GM21737 (cell line): Measurements from ENCODE around the gene PARD3B.
A peak's percentile ranks its signal among the peaks of the same experiment; 100 is the strongest.

Source experiments
- ATAC-seq: cut with Tn5 transposase; IDR thresholded peaks from one replicate; pipeline ENCODE4 v1.9.1; 2021; ENCODE audit warnings: mild to moderate bottlenecking, moderate library complexity; ENCODE audit not compliant: unreplicated experiment

PARD3B gene, protein sequence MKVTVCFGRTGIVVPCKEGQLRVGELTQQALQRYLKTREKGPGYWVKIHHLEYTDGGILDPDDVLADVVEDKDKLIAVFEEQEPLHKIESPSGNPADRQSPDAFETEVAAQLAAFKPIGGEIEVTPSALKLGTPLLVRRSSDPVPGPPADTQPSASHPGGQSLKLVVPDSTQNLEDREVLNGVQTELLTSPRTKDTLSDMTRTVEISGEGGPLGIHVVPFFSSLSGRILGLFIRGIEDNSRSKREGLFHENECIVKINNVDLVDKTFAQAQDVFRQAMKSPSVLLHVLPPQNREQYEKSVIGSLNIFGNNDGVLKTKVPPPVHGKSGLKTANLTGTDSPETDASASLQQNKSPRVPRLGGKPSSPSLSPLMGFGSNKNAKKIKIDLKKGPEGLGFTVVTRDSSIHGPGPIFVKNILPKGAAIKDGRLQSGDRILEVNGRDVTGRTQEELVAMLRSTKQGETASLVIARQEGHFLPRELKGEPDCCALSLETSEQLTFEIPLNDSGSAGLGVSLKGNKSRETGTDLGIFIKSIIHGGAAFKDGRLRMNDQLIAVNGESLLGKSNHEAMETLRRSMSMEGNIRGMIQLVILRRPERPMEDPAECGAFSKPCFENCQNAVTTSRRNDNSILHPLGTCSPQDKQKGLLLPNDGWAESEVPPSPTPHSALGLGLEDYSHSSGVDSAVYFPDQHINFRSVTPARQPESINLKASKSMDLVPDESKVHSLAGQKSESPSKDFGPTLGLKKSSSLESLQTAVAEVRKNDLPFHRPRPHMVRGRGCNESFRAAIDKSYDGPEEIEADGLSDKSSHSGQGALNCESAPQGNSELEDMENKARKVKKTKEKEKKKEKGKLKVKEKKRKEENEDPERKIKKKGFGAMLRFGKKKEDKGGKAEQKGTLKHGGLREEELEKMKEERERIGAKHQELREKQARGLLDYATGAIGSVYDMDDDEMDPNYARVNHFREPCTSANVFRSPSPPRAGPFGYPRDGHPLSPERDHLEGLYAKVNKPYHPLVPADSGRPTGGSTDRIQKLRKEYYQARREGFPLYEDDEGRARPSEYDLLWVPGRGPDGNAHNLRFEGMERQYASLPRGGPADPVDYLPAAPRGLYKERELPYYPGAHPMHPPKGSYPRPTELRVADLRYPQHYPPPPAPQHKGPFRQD (N-terminal part only)

DNA sequence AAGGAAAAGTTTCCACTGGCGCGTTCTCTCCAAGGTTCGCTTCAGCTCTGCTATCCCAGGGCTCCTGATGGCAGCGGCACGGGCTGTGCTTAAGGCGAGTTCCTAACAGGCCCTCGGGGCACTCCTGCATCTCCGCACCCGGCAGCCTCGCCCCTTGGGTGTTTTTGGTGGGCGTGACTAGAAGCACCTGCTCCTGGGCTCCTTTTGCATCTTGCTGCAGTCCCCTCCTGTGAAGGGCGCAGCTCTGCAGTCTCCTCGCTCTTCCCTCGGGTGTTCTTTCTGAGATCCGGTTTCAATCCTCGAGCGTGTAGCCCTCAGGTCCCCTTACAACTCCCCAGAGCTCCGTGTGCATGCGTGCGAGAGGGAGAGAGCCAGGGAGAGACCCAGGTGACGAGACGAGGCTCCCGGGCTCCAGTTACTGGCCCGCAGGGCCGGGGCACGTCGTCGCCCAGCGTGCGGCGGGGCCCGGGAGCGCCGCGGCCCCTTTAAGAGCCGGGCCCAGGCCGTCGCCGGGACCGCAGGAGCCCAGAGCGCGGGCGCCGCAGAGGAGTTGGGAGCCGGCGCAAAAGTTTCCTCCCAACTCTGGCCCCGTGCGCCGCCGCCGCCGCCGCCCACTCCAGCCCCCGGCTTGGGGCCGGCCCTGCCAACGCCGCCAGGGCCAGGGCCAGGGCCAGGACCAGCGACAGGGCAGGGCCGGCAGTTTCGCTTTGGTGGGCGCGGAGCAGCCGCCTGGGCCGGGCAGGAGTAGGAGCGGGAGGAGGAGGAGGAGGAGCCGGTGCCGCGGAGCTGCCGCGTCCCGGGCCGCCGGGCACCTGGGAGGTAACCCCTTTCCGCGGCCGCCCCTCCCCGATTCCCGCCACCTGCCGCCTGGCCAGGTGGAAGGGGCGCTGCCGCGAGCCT, at the start of gene PARD3B:
Gene PARD3B, plus strand, starts transcription at position 515 of the 900 bp plus-strand sequence. CDS start 525 bp downstream, outside the sequence.
- ATAC-seq = peak; percentile 53

DNA sequence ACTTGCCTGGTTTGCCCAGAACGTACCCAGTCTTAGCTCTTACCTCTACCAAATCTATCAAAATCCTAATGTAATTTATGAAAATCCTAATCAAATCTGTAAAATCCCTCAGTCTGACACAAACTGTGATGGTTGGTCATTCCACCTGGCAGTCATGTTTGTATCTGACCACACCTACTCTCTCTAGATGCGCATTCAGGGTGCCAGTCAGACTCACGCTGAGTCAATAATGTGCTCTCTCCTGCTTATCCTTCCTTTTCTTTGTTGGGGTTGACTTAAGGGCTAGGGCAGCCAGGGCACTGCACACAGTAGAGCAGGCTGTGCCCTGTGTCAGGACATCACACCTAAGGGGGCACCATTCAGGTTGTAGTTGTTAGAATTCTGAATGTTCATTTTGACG, 48.5 kb upstream of the PARD3B start:
- no peak for ATAC-seq

DNA sequence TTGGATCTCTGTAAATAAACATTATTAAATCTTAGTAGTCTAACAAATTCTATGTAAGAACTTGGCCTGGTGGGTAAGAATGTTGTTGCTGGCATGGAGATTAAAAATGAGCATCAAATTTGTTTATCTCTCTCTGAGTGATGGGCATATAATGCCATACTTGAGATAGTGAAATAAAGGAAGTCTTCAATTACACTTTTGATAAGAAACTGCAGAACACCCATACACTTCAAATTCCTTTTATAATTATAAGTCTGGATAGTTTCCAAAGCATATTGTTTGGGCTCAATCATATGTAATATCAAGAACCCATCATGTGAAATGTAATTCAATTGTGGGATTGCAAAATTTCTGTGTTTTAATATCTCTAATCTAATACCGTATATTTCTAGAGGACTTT, 47.4 kb upstream of the PARD3B start:
- no peak for ATAC-seq

DNA sequence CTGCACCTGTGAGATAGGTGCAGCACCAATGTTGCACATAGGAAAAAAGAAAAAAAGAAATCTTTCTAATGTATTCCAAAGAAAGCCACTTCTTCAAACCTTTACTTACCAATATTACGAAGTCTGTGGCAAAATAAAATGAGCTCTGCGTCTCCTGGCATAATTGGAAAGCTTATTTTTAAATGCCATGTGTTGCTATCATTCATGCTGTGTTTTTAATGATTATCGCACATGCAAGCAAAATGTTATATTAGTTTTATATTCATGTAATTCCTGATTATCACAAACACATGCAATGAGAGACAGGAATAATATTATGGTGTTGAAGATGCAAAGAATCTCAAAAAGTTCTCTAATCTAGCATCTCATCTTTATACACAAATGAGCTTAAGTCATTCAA, 47.0 kb upstream of the PARD3B start:
- no peak for ATAC-seq

DNA sequence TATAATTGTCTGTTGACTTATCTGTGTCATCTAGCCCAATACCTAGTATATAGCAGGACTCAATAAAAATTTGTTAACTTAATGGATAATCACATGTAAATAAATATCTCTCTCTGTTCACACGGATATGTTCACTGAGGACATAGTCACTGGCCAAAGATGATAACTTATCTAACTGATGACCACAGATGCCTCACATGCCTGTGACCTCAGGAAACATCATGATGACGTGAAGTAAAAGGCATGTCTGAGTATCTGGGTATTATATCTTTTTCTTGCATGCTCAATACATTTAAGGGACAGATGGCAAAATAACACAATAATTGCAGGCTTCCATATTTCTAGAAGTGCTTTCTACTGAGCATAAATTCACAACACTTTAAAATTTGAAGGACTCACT, 41.4 kb upstream of the PARD3B start:
- no peak for ATAC-seq

DNA sequence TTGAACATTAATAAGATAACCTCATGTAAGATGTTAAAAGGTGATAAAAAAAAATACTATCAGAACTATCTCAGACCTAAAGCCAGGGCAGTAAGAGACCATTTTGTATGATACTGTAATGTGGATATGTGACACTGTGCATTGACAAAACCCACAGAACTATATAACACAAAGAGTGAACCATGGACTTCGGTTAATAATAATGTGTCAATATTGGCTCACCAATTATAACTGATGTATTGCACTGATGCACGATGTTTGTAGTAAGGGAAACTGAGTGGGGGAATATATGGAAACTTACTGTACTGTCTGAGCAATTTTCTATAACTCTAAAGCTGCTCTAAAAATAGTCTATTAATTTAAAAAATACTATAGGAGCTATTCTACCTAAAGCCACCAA, 40.7 kb upstream of the PARD3B start:
- ATAC-seq = no peak

DNA sequence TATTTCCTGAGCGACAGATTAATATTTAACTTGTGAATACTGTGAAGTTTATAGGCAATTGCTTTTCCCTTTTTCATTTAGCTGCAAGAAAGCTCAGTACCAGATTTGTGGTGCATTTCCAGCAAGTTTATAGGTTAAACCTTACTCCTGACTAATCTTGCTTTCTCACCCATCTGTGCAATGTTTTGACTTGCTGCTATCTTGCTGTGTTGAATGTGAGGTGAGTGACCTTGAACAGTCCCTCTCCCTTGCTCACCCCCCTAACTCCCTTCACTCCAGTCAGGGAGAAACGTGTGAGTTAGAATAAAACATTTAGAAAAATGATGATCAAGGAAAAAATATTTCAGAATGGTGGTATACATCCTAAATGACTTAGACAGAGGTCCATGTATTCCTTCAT, 39.8 kb upstream of the PARD3B start:
- no peak for ATAC-seq

DNA sequence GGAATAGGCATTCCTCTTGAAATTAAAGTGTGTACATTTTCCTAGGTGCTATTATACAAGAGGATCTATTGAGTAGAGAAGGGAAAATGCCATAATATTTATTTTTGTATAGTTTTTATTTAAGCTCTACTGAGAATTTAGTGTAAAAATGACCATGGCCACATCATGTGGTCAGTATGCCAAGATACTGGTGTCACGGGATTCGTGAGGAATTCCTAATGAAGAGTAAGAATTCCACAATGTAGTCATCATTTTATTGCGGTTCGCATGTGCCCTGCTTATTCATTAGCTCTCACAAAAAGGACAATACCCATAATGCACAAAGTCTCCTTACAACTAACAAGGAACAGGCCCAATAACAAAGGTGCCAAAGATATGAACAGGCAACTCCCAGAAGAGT, 39.3 kb upstream of the PARD3B start:
- ATAC-seq = no peak

DNA sequence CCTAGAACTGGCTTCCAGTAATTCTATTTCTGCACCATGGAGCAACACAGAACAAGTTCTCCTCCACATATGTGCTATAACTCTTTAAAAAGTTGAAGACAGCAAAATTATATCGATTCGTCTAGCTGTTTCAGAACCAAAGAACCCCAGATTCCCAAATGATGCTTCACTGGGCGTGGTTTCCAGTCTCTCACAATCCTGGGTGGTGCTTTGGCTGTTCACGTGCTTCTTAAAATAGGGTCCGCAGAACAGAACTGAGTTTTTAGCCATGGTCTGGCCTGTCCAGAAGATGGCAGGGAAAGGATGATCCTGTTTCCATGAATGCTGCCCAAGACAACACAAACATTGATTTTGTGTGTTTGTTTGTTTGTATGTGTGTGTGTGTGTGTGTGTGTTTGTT, 37.6 kb upstream of the PARD3B start:
- no peak for ATAC-seq

DNA sequence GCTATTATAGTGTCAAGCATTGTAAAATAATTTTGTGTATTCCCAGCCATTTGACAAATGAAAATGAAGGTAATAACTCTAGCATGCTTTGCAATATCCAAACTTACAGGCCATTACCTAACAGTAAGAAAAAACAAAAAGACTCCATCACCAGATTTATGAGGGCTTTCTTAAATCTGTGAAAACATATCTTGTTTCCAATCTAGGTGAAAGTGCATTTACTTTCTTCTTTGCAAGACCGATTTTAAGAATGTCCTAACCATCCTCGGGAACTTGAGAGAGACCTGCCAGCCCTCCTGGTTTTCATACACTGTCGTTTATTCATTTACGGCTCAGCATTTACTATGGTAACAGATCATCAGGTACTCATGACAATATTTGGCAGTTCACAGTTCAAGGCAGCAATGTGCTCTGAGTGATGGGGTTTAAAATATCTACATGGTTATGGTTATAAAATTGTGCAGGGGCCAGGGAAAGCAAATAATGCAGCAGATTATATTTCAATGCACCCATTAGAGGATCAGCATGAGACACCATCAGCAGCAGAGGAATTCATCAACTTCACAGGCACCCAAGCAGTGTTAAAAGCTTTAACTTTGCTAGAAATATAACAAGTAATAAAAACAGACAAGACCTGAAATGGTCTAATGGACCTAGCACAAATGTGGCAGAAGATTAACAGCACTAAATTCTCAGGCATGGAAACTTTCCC, 34.4 kb upstream of the PARD3B start:
- ATAC-seq = no peak

DNA sequence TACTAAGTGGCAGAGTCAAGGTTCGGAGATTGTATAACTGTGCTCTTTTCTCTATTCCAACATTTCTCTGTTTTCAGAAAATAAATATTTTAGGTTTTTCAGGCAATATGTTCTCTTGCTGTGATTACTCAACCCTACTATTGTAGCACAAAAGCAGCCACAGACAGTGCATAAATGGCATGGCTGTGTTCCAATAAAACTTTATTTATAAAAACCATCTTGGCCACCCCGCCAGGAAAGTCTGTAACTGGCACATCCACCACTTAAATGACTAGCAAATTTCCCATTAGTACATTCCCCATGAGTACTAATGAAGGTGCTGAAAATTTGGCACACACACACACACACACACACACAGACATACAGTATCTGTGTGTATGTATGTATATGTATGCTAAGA, 30.8 kb upstream of the PARD3B start:
- no peak for ATAC-seq

DNA sequence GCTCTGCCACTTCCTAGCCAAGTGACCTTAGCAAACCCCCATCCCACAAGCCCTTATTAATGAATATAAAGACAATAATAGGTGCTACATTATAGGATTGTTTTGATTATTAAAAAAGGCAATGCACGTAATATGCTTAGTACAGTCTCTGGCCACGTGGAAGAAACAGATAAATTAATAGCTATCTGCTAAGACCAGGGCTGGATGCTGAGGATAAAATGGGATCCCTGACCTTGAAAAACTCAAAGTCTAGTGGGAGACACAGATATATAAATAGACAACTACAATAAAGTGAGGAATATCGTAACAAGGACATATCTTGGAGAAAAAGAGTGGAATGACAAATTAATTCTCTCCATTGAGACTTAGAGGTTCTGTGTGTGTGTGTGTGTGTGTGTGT, 29.9 kb upstream of the PARD3B start:
- ATAC-seq = no peak

DNA sequence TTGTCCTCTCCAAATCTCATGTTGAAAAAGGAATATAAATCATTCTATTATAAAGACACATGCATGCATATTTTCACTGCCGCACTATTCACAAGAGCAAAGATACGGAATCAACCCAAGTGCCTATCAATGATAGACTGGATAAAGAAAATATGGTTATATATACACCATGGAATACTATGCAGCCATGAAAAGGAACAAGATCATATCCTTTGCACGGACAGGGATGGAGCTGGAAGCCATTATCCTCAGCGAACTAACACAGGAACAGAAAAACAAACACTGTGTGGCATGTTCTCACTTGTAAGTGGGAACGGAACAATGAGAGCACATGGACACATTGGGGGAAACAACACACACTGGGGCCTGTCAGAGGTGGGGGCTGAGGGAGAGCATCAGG, 28.1 kb upstream of the PARD3B start:
- no peak for ATAC-seq

DNA sequence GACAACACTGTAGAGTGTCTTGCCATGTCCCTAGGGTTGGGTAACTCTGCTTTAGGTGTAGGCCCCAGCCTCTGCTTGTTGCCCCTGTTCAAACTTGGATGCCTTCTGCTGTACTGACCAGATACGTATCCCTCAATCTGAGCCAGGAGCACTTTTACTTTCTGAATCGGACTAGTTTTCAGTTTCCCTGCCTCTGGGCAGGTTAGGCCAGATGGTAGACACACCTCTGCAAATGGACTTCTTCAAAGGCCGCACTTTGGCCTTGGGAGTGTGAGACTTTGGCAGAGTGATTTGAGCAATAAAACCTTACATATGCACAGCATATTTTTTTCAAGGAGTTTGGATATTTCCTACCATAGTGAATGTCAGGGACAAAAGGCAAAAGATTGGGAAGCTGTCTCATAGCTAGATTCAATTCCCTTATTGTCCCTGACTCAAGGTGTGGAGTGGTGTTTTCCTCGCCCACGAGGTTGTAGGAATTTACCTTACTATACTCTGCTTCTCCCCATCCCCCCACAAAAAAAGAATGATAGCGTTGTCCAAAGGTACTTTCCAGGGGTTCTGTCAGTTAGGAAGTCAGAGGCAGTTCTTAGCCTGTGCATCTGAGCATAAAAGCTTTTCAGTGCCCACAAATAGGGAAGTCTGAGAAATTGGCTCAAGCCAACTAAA, 15.3 kb upstream of the PARD3B start:
- no peak for ATAC-seq

DNA sequence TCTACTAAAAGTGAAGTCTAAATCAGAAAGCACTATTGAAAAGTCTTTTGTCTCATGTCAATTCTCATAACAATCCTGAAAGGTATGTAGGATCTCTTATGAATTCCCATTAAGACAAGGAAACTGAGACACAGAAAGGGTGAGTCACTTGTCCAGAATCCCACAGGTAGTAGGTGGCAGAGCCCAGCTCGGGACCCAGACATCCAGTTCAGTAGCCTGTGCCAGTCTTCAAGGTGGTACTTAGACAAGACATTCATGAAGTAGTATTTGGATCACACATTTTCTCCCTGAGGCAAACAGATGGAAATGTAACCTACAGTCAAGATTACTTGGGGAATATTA, 14.8 kb upstream of the PARD3B start:
- no peak for ATAC-seq

DNA sequence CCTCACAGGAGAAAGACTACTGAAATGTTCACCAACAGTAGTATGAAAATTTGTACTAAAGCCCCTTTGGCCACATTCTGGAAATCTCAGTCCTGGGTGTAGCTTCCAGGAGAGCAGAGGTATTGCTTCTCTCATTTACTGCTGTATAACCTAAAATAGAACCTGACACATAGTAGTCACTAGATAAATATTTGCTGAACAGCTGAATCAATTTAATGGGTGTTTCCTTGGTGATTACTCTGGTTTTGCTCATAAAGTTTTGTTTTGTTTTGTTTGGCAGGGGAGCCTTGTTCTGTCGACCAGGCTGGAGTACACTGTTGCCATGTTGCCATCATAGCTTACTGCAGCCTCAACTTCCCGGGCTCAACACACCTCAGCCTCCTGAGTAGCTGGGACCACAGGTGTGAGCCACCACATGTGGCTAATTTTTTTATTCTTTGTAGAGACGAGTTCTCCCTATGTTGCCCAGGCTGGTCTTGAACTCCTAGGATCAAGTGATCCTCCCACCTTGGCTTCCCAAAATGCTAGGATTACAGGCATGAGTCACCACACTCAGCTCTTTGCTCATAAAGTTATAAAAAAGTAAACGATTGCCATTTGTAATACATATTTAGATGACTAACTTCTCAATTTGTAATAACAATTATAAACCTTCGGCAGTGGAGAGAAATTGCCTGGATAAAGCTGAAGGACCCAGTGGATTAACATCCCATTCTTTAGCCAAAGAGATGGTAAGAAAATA, 11.5 kb upstream of the PARD3B start:
- no peak for ATAC-seq

DNA sequence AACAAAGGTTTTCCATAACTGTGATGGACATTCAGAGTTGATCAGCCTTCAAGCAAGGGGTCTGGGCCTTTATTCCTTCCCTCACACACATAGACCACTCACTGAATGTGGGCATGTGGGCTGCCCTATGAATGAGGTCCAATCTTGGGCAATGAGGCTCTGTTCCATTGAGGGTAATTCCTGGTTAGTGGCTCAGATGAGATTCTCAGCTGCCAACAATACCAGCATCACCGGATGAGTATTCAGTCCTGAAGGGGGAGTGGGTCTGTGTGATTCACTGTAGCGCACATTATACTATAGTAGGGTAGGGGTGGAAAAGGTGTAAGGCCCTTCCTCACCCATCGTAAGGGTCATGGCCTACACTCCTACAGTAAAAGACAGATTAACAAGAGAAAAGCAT, 9.9 kb upstream of the PARD3B start:
- ATAC-seq = no peak

DNA sequence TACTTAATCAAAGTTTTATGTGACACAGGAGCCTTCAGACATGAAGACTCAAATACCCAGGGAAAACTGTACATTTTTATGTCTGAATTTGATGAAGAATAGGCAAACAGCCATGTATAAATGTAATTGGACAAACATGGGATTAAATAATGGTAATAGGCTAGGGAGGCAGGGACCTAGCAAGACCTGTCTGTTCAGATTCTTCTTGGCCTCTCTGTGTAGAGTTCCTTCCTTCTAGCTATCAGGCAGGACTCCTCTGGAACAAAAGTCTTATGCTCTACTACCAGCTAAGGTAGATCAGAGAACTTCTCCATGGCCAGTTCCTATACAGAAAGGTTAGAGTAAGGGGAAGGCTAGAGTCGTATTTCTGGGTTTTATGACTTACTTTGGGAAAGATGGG, 9.5 kb upstream of the PARD3B start:
- ATAC-seq = no peak
